Hepatocyte (in vitro differentiated cells): ENCODE results near the gene SLX4IP. TPM values are rescaled to one million over a fixed set of nuclear protein-coding genes. Genes with fewer than 3 reads are reported as not detected.

Experiments used
- DNase-seq: peaks from one replicate; pipeline ENCODE4 v3.0.0-alpha.2; 2016; ENCODE audit warnings: low spot score
- H2AFZ ChIP-seq: fragments of 200-600 bp; sonication (generic); 2 replicates; pipeline ENCODE4 v1.6.0; 2016; ENCODE audit warnings: antibody characterized with exemption, mild to moderate bottlenecking
- H3K27ac ChIP-seq: fragments of 200-600 bp; sonication (generic); 2 replicates; pipeline ENCODE4 v1.5.1; 2016; ENCODE audit warnings: mild to moderate bottlenecking
- H3K27me3 ChIP-seq: fragments of 200-600 bp; sonication (generic); 2 replicates; pipeline ENCODE4 v1.6.1; 2016
- H3K36me3 ChIP-seq: fragments of 200-600 bp; sonication (generic); replicated peaks from 2 replicates; pipeline ENCODE4 v1.5.1; 2016; ENCODE audit warnings: low read depth; ENCODE audit not compliant: insufficient read depth
- H3K4me1 ChIP-seq: fragments of 200-600 bp; sonication (generic); 2 replicates; pipeline ENCODE4 v1.5.1; 2016; ENCODE audit warnings: mild to moderate bottlenecking, moderate library complexity; ENCODE audit not compliant: insufficient read depth
- H3K4me2 ChIP-seq: fragments of 200-600 bp; sonication (generic); 2 replicates; pipeline ENCODE4 v1.6.0; 2016
- H3K4me3 ChIP-seq: fragments of 200-600 bp; sonication (generic); 2 replicates; pipeline ENCODE4 v1.5.1; 2016; ENCODE audit warnings: mild to moderate bottlenecking
- H3K79me2 ChIP-seq: fragments of 200-600 bp; sonication (generic); 2 replicates; pipeline ENCODE4 v1.6.0; 2017; ENCODE audit warnings: mild to moderate bottlenecking
- H3K9me2 ChIP-seq: fragments of 200-600 bp; sonication (generic); replicated peaks from 2 replicates; pipeline ENCODE4 v1.6.0; 2017; ENCODE audit warnings: mild to moderate bottlenecking; ENCODE audit not compliant: insufficient read depth
- H3K9me3 ChIP-seq: fragments of 200-600 bp; sonication (generic); 2 replicates; pipeline ENCODE4 v1.5.1; 2016; ENCODE audit warnings: low read depth, mild to moderate bottlenecking
- H4K20me1 ChIP-seq: fragments of 200-600 bp; sonication (generic); 2 replicates; pipeline ENCODE4 v1.6.0; 2016; ENCODE audit warnings: mild to moderate bottlenecking; ENCODE audit not compliant: insufficient read depth, poor library complexity, severe bottlenecking
- EZH2 ChIP-seq: fragments of 200-600 bp; sonication (generic); IDR thresholded peaks from 2 replicates; pipeline ENCODE4 v1.6.1; 2016; ENCODE audit warnings: antibody characterized with exemption, mild to moderate bottlenecking, borderline replicate concordance
- EZH2phosphoT487 ChIP-seq: fragments of 200-600 bp; sonication (generic); IDR thresholded peaks from one replicate; pipeline ENCODE4 v1.6.1; 2018; ENCODE audit warnings: antibody characterized with exemption, mild to moderate bottlenecking, low read depth, moderate library complexity; ENCODE audit not compliant: unreplicated experiment, severe bottlenecking
- WGBS: methylation state at CpG from one replicate; pipeline ENCODE4 v1.1.6; 2016; ENCODE audit warnings: low lambda C conversion rate; ENCODE audit errors: missing lambda C conversion rate; 5-methylcytosine and 5-hydroxymethylcytosine counted together
- polyA plus RNA-seq: library from polyadenylated mRNA; unstranded; fragments of >200 nt; fragmentation: Nextera tagmentation; extraction: Ambion mirVana; gene quantifications from 2 replicates; pipeline ENCODE4 v1.2.1, GENCODE V29; 2016
- total RNA-seq: library from RNA; depleted of rRNA; stranded (reverse); fragments of >200 nt; gene quantifications from 2 replicates; pipeline ENCODE4 v1.2.3, GENCODE V29; 2014
- TF ChIP-seq, protein P1 (sequence below): fragments of 200-600 bp; sonication (generic); IDR thresholded peaks from 2 replicates; pipeline ENCODE4 v1.5.1; 2016; ENCODE audit warnings: antibody characterized with exemption, mild to moderate bottlenecking; ENCODE audit not compliant: poor library complexity

Gene SLX4IP
- total and polyA plus RNA-seq, 2 experiments from 2014 or later: 2.9 to 5.7 TPM

GRCh38 chr20:10602221-10602871, 167.2 kb downstream of the SLX4IP start:
- 67% methylated on average over 4 of the region's 4 CpGs for WGBS
- H3K9me3 ChIP-seq: no peaks in the 10 kb centered on the region
- H3K36me3 ChIP-seq: no peaks in the 10 kb centered on the region
- H3K27ac ChIP-seq: no peak overlapping the region
- H3K4me3 ChIP-seq: no peak overlapping the region
- TF ChIP-seq EZH2 (no peak), EZH2phosphoT487 (no peak)
- TF ChIP-seq, protein P1, sequence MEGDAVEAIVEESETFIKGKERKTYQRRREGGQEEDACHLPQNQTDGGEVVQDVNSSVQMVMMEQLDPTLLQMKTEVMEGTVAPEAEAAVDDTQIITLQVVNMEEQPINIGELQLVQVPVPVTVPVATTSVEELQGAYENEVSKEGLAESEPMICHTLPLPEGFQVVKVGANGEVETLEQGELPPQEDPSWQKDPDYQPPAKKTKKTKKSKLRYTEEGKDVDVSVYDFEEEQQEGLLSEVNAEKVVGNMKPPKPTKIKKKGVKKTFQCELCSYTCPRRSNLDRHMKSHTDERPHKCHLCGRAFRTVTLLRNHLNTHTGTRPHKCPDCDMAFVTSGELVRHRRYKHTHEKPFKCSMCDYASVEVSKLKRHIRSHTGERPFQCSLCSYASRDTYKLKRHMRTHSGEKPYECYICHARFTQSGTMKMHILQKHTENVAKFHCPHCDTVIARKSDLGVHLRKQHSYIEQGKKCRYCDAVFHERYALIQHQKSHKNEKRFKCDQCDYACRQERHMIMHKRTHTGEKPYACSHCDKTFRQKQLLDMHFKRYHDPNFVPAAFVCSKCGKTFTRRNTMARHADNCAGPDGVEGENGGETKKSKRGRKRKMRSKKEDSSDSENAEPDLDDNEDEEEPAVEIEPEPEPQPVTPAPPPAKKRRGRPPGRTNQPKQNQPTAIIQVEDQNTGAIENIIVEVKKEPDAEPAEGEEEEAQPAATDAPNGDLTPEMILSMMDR: no peak
- H4K20me1 ChIP-seq: no peaks in the 10 kb centered on the region
- no peak overlapping the region for H3K4me2 ChIP-seq
- H3K79me2 ChIP-seq: no peaks in the 10 kb centered on the region
- no peak overlapping the region for H2AFZ ChIP-seq
- peaks cover 20% of the 10 kb centered on the region for H3K4me1 ChIP-seq
- DNase-seq: no peak
- no peaks in the 10 kb centered on the region for H3K27me3 ChIP-seq
- no peaks in the 10 kb centered on the region for H3K9me2 ChIP-seq

GRCh38 chr20:10603378-10603777, 168.3 kb downstream of the SLX4IP start:
- peaks cover 20% of the 10 kb centered on the region for H3K4me1 ChIP-seq
- H3K4me2 ChIP-seq: no peak overlapping the region
- 70% methylated on average over 4 of the region's 4 CpGs for WGBS
- no peaks in the 10 kb centered on the region for H3K9me2 ChIP-seq
- no peaks in the 10 kb centered on the region for H3K36me3 ChIP-seq
- no peaks in the 10 kb centered on the region for H4K20me1 ChIP-seq
- H2AFZ ChIP-seq: no peak overlapping the region
- H3K27ac ChIP-seq: peak overlapping the region; percentile 21
- no peak overlapping the region for H3K4me3 ChIP-seq
- no peaks in the 10 kb centered on the region for H3K79me2 ChIP-seq
- no peak for DNase-seq
- no peaks in the 10 kb centered on the region for H3K27me3 ChIP-seq
- TF ChIP-seq, protein P1: no peak
- no peak for TF ChIP-seq EZH2phosphoT487
- TF ChIP-seq EZH2: no peak
- no peaks in the 10 kb centered on the region for H3K9me3 ChIP-seq

GRCh38 chr20:10603971-10604864, 169.1 kb downstream of the SLX4IP start:
- no peak overlapping the region for H3K4me2 ChIP-seq
- 65% methylated on average over 8 of the region's 8 CpGs for WGBS
- H2AFZ ChIP-seq: no peak overlapping the region

More at GRCh38 chr20:10603971-10604864, 169.1 kb downstream of the SLX4IP start:
- no peaks in the 10 kb centered on the region for H3K36me3 ChIP-seq
- no peaks in the 10 kb centered on the region for H3K9me3 ChIP-seq
- no peaks in the 10 kb centered on the region for H4K20me1 ChIP-seq
- H3K9me2 ChIP-seq: no peaks in the 10 kb centered on the region
- no peak overlapping the region for H3K4me3 ChIP-seq
- H3K79me2 ChIP-seq: no peaks in the 10 kb centered on the region
- peak; percentile 57 for DNase-seq
- peak overlapping the region; percentile 21 for H3K27ac ChIP-seq
- TF ChIP-seq, protein P1: no peak
- TF ChIP-seq EZH2phosphoT487 (no peak), EZH2 (no peak)
- peaks cover 20% of the 10 kb centered on the region for H3K4me1 ChIP-seq
- H3K27me3 ChIP-seq: no peaks in the 10 kb centered on the region
